HCT116 (cell line): Measurements from ENCODE around the gene TMEM51. TPM values are rescaled to one million over a fixed set of nuclear protein-coding genes. Genes with fewer than 3 reads are reported as not detected.

Experiments
- ATAC-seq: fragments of 200-7000 bp; cut with Tn5 transposase; 2 replicates; pipeline ENCODE4 v1.9.1; 2020; ENCODE audit warnings: mild to moderate bottlenecking, moderate library complexity
- BruUV-seq: library from RNA; stranded (reverse); fragments of 400-500 nt; replicated peaks from 2 replicates; lab custom pipeline; 2021; lab: Mats Ljungman, UMichigan
- CTCF ChIA-PET: fragments of 300-600 bp; sonication (Branson Sonifier 250); formaldehyde crosslinking; loops from one replicate; lab custom pipeline; 2021; ENCODE audit warnings: antibody characterized with exemption; lab: Charles Lee
- POLR2A ChIA-PET: fragments of 300-600, 350-600 bp; sonication (Branson Sonifier 250); formaldehyde crosslinking; loops from one replicate; lab custom pipeline; 2021; ENCODE audit warnings: antibody characterized with exemption; lab: Charles Lee
- RAD21 ChIA-PET, 2 experiments: fragments of 300-600 bp; sonication (Branson Sonifier 250); formaldehyde crosslinking; loops; one replicate each; lab custom pipeline; 2023; ENCODE audit warnings: low total read pairs in 2 of 2; ENCODE audit not compliant: uncharacterized antibody in 2 of 2, unreplicated experiment in 2 of 2, low non-redundant PET in 1 of 2; lab: Charles Lee
- DNase-seq: peaks from one replicate; pipeline ENCODE4 v3.0.0-alpha.2; 2010; ENCODE audit warnings: low read depth, low spot score
- H2AFZ ChIP-seq: fragments of 200-600 bp; shearing (Covaris generic), sonication (generic); 2 replicates; pipeline ENCODE4 v1.6.1; 2017; ENCODE audit warnings: low read depth, mixed run types, mixed read lengths, antibody characterized with exemption, low read length; ENCODE audit not compliant: poor library complexity, severe bottlenecking
- H3K27ac ChIP-seq: 2 replicates; pipeline ENCODE4 v1.5.1; 2012; ENCODE audit warnings: low read depth, low read length
- H3K27me3 ChIP-seq: fragments of 200-600 bp; sonication (generic); 2 replicates; pipeline ENCODE4 v1.6.1; 2016; ENCODE audit warnings: mixed run types, low read length, mixed read lengths; ENCODE audit not compliant: insufficient read depth
- H3K36me3 ChIP-seq, 2 experiments: fragments of 200-500 bp in 1 of 2; fragments of 200-600 bp in 1 of 2; sonication (Bioruptor generic) in 1 of 2; sonication (generic) in 1 of 2; 2 replicates each; pipeline versions ENCODE4 v1.5.1 to v1.6.1; 2014 to 2016; ENCODE audit warnings: low read length in 2 of 2, inconsistent platforms in 1 of 2, mixed read lengths in 1 of 2, mixed run types in 1 of 2; ENCODE audit not compliant: insufficient read depth in 2 of 2, control insufficient read depth in 1 of 2
- H3K4me1 ChIP-seq, 2 experiments: fragments of 200-600 bp in 1 of 2; sonication (generic) in 1 of 2; 2 replicates each; pipeline versions ENCODE4 v1.5.1 to v1.6.1; 2012 to 2017; ENCODE audit warnings: low read length in 2 of 2, inconsistent platforms in 1 of 2, mild to moderate bottlenecking in 1 of 2, mixed read lengths in 1 of 2, mixed run types in 1 of 2, moderate library complexity in 1 of 2; ENCODE audit not compliant: insufficient read depth in 2 of 2, control insufficient read depth in 1 of 2
- H3K4me2 ChIP-seq: fragments of 200-600 bp; sonication (generic); 2 replicates; pipeline ENCODE4 v1.6.1; 2017; ENCODE audit warnings: mixed run types, low read length, mixed read lengths
- H3K4me3 ChIP-seq, 2 experiments: fragments of 200-600 bp in 1 of 2; sonication (generic) in 1 of 2; replicated peaks in 1 of 2; 2 replicates each; pipeline ENCODE4 v1.5.1; 2011 to 2016; ENCODE audit warnings: low read length in 2 of 2, control low read depth in 1 of 2, low read depth in 1 of 2, mild to moderate bottlenecking in 1 of 2, mixed read lengths in 1 of 2, mixed run types in 1 of 2
- H3K79me2 ChIP-seq: fragments of 200-600 bp; sonication (generic); 2 replicates; pipeline ENCODE4 v1.6.1; 2017; ENCODE audit warnings: mild to moderate bottlenecking, mixed run types, low read length, moderate library complexity, mixed read lengths; ENCODE audit not compliant: insufficient read depth
- H3K9ac ChIP-seq: fragments of 200-600 bp; sonication (generic); 2 replicates; pipeline ENCODE4 v1.6.1; 2016; ENCODE audit warnings: low read length, mixed read lengths
- H3K9me2 ChIP-seq: fragments of 200-600 bp; sonication (generic), shearing (Covaris generic); 2 replicates; pipeline ENCODE4 v1.6.1; 2017; ENCODE audit warnings: mixed run types, mild to moderate bottlenecking, moderate library complexity; ENCODE audit not compliant: insufficient read depth
- H3K9me3 ChIP-seq, 2 experiments: fragments of 200-500 bp in 1 of 2; fragments of 200-600 bp in 1 of 2; sonication (Bioruptor generic) in 1 of 2; sonication (generic) in 1 of 2; 2 replicates each; pipeline ENCODE4 v1.6.1; 2014 to 2017; ENCODE audit warnings: low read length in 2 of 2, mixed read lengths in 2 of 2, inconsistent platforms in 1 of 2, low read depth in 1 of 2, mild to moderate bottlenecking in 1 of 2, mixed run types in 1 of 2, moderate library complexity in 1 of 2; ENCODE audit not compliant: control insufficient read depth in 1 of 2, insufficient read depth in 1 of 2
- H4K20me1 ChIP-seq: fragments of 200-600 bp; sonication (generic), shearing (Covaris generic); 2 replicates; pipeline ENCODE4 v1.6.1; 2017; ENCODE audit warnings: mixed run types, mild to moderate bottlenecking, moderate library complexity; ENCODE audit not compliant: insufficient read depth
- ATF3 ChIP-seq: IDR thresholded peaks from 2 replicates; pipeline ENCODE4 v1.6.1; 2012
- CBX3 ChIP-seq: IDR thresholded peaks from 2 replicates; pipeline ENCODE4 v1.6.1; 2012; ENCODE audit warnings: low read depth
- CEBPB ChIP-seq: IDR thresholded peaks from 2 replicates; pipeline ENCODE4 v1.6.1; 2012; ENCODE audit warnings: low read depth
- EGR1 ChIP-seq: IDR thresholded peaks from 2 replicates; pipeline ENCODE4 v1.6.1; 2012; ENCODE audit warnings: low read depth
- EZH2 ChIP-seq: fragments of 200-600 bp; sonication (generic); IDR thresholded peaks from 2 replicates; pipeline ENCODE4 v1.6.1; 2017; ENCODE audit warnings: antibody characterized with exemption, mixed run types
- EZH2phosphoT487 ChIP-seq: fragments of 200-600 bp; IDR thresholded peaks from 2 replicates; pipeline ENCODE4 v1.6.1; 2018; ENCODE audit warnings: antibody characterized with exemption, borderline replicate concordance
- JUND ChIP-seq: IDR thresholded peaks from 2 replicates; pipeline ENCODE4 v1.6.1; 2012
- POLR2A ChIP-seq: IDR thresholded peaks from 2 replicates; pipeline ENCODE4 v1.7.0; 2011; ENCODE audit warnings: borderline replicate concordance; ENCODE audit not compliant: insufficient read depth, insufficient read length; ENCODE audit errors: extremely low read depth
- POLR2AphosphoS5 ChIP-seq: IDR thresholded peaks from 2 replicates; pipeline ENCODE4 v1.6.1; 2011; ENCODE audit warnings: mild to moderate bottlenecking, low read depth, low read length, moderate library complexity
- SP1 ChIP-seq: IDR thresholded peaks from 2 replicates; pipeline ENCODE4 v1.6.1; 2012; ENCODE audit warnings: low read depth
- SRF ChIP-seq: IDR thresholded peaks from 2 replicates; pipeline ENCODE4 v1.6.1; 2012; ENCODE audit warnings: low read depth
- TCF7L2 ChIP-seq: IDR thresholded peaks from 2 replicates; pipeline ENCODE4 v1.7.0; 2011; ENCODE audit warnings: borderline replicate concordance, inconsistent platforms; ENCODE audit not compliant: insufficient read depth, insufficient read length; ENCODE audit errors: extremely low read depth
- ZFX ChIP-seq: fragments of 450-650 bp; IDR thresholded peaks from 2 replicates; pipeline ENCODE4 v1.6.1; 2017
- intact Hi-C: fragments of 100-400 bp; cut with micrococcal nuclease; formaldehyde crosslinking; loops from 2 replicates; pipeline ENCODE4 v1.10.0; 2022
- total RNA-seq: library from RNA; stranded (reverse); gene quantifications from one replicate; pipeline ENCODE4 v1.2.1, GENCODE V29; 2021; ENCODE audit not compliant: unreplicated experiment

Gene TMEM51
- total RNA-seq, 1 experiment from 2014 or later: 16.6 TPM

DNA sequence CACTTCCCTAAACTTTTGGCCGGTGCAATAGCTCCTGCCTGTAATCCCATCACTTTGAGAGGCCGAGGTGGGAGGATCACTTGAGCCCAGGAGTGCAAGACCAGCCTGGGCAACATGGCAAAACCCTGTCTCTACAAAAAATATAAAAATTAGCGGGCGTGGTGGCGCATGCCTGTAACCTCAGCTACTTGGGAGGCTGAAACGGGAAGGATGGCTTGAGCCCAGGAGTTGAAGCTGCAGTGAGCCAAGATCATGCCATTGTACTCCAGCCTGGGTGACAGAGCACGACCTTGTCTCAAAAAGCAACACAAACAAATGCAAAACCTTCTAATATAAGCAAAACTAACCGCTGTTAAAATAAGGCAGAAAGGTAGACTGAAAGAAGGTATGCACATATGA, 25.9 kb downstream of the TMEM51 start:
- no peak for DNase-seq
- peaks cover 4% of the 10 kb centered on the region; the same call in 1 of the 2 replicates for H4K20me1 ChIP-seq
- peak overlapping the region; percentile 83 for H3K4me2 ChIP-seq
- H3K4me3 ChIP-seq: peak overlapping the region in 1 of 2 experiments; percentile 39; a peak in 2 of 4 replicates
- H3K27me3 ChIP-seq: no peaks in the 10 kb centered on the region
- H3K9me3 ChIP-seq: no peaks in the 10 kb centered on the region
- H3K4me1 ChIP-seq: peaks cover 69 to 72% of the 10 kb centered on the region in 2 experiments
- intact Hi-C loops: loop anchor here (2.0 kb wide), 1 partner anchor 27 kb away; the partner anchor contains the start of gene TMEM51
- H3K9ac ChIP-seq: peak overlapping the region; percentile 63
- ATAC-seq: peak; percentile 1; the same call in 1 of the 2 replicates
- peak overlapping the region; percentile 86 for H3K27ac ChIP-seq
- peaks cover 85% of the 10 kb centered on the region for H3K79me2 ChIP-seq
- BruUV-seq: no TSS peak
- RAD21 ChIA-PET: no interaction called here
- H2AFZ ChIP-seq: no peak overlapping the region
- H3K9me2 ChIP-seq: no peaks in the 10 kb centered on the region
- no peaks in the 10 kb centered on the region for H3K36me3 ChIP-seq
- CTCF ChIA-PET: interaction anchor here (1.1 to 1.9 kb wide), 4 partner anchors 21 to 145 kb away, joined by 3 to 8 read pairs (median 4); partner anchors contain the start of gene TMEM51
- POLR2A ChIA-PET: interaction anchor here (0.9 kb wide), 2 partner anchors 11 to 79 kb away, joined by 3 read pairs; no protein-coding TSS in a partner anchor
- TF ChIP-seq ZFX: no peak
- no peak for TF ChIP-seq ATF3

- ATAC-seq (no peak), DNase-seq (no peak)
- Histone ChIP-seq H3K4me3 (no peak overlapping the region; a peak in 1 of 4 replicates), H3K4me2 (peak overlapping the region; percentile 83), H3K79me2 (peaks cover 85% of the 10 kb centered on the region), H3K9me2 (no peaks in the 10 kb centered on the region), H3K36me3 (no peaks in the 10 kb centered on the region), H3K27me3 (no peaks in the 10 kb centered on the region), H3K9ac (peak overlapping the region; percentile 63), H3K27ac (peak overlapping the region; percentile 86), H3K9me3 (no peaks in the 10 kb centered on the region), H4K20me1 (peaks cover 4% of the 10 kb centered on the region; the same call in 1 of the 2 replicates), H3K4me1 (peaks cover 62 to 65% of the 10 kb centered on the region in 2 experiments), H2AFZ (no peak overlapping the region)
- POLR2A ChIA-PET: no interaction called here
- RAD21 ChIA-PET: no interaction called here
- no peak for TF ChIP-seq CBX3
- no peak for TF ChIP-seq JUND
- TF ChIP-seq TCF7L2: no peak
- TF ChIP-seq EZH2: no peak
- TF ChIP-seq SRF: no peak
- no peak for TF ChIP-seq EZH2phosphoT487
- no peak for TF ChIP-seq SP1
- TF ChIP-seq CEBPB: no peak
- no peak for TF ChIP-seq POLR2AphosphoS5
- no peak for TF ChIP-seq POLR2A
- TF ChIP-seq EGR1: no peak
- BruUV-seq: no TSS peak
- CTCF ChIA-PET: interaction anchor here (1.1 to 1.9 kb wide), 3 partner anchors 20 to 38 kb away, joined by 3 to 8 read pairs (median 6); partner anchors contain the start of gene TMEM51
- intact Hi-C loops: no loop called here
Measured at GRCh38 chr1:15180189-15180588, 26.6 kb downstream of the TMEM51 start.
